SK-N-SH treated with all-trans-retinoic acid at 6 μM for 48 hours (cell line): ENCODE data around the gene AP5Z1.

Source experiments
- ATAC-seq: fragments of 200-7000 bp; cut with Tn5 transposase; 3 replicates; pipeline ENCODE4 v1.9.1; 2020; ENCODE audit warnings: mild to moderate bottlenecking, moderate library complexity
- ARNTL ChIP-seq: fragments of 450-650 bp; formaldehyde crosslinking; IDR thresholded peaks from 2 replicates; pipeline ENCODE4 v1.5.0; 2020; ENCODE audit warnings: low read depth, mild to moderate bottlenecking, moderate library complexity, borderline replicate concordance
- BACH2 ChIP-seq: fragments of 250-450 bp; sonication (Bioruptor Pico); IDR thresholded peaks from 2 replicates; pipeline ENCODE4 v1.9.0; 2021; ENCODE audit warnings: mild to moderate bottlenecking, borderline replicate concordance
- CREB5 ChIP-seq: fragments of 250-450 bp; sonication (Bioruptor Pico); IDR thresholded peaks from 2 replicates; pipeline ENCODE4 v1.5.1; 2020; ENCODE audit warnings: low read depth, mild to moderate bottlenecking, moderate library complexity
- CSDC2 ChIP-seq: fragments of 250-450 bp; sonication (Bioruptor Pico); IDR thresholded peaks from 2 replicates; pipeline ENCODE4 v1.5.0; 2020; ENCODE audit warnings: mild to moderate bottlenecking, moderate library complexity
- ESRRG ChIP-seq: fragments of 250-450 bp; sonication (Bioruptor Pico); IDR thresholded peaks from 2 replicates; pipeline ENCODE4 v1.6.1; 2021; ENCODE audit warnings: mild to moderate bottlenecking
- GLIS3 ChIP-seq: fragments of 250-450 bp; sonication (Bioruptor Pico); IDR thresholded peaks from 2 replicates; pipeline ENCODE4 v1.5.0; 2020; ENCODE audit warnings: mild to moderate bottlenecking, moderate library complexity
- ISL1 ChIP-seq: fragments of 250-450 bp; sonication (Bioruptor Pico); IDR thresholded peaks from 2 replicates; pipeline ENCODE4 v2.1.2; 2022; ENCODE audit warnings: mild to moderate bottlenecking, moderate library complexity
- OSR1 ChIP-seq: fragments of 250-450 bp; sonication (Bioruptor Pico); IDR thresholded peaks from 2 replicates; pipeline ENCODE4 v1.8.0; 2022; ENCODE audit warnings: moderate library complexity, mild to moderate bottlenecking, inconsistent platforms
- RARB ChIP-seq: fragments of 250-450 bp; sonication (Bioruptor Pico); IDR thresholded peaks from 2 replicates; pipeline ENCODE4 v1.8.0; 2021; ENCODE audit warnings: mild to moderate bottlenecking, moderate library complexity
- SNAI2 ChIP-seq: fragments of 250-450 bp; sonication (Bioruptor Pico); IDR thresholded peaks from 2 replicates; pipeline ENCODE4 v1.5.0; 2020; ENCODE audit warnings: mild to moderate bottlenecking, moderate library complexity
- TCF4 ChIP-seq: fragments of 250-450 bp; sonication (Bioruptor Pico); IDR thresholded peaks from 2 replicates; pipeline ENCODE4 v1.8.0; 2021; ENCODE audit warnings: mild to moderate bottlenecking, moderate library complexity, borderline replicate concordance
- TOX ChIP-seq: fragments of 250-450 bp; sonication (Bioruptor Pico); IDR thresholded peaks from 2 replicates; pipeline ENCODE4 v1.8.0; 2021; ENCODE audit warnings: mild to moderate bottlenecking, moderate library complexity, borderline replicate concordance
- TSHZ2 ChIP-seq: fragments of 250-450 bp; sonication (Bioruptor Pico); IDR thresholded peaks from 2 replicates; pipeline ENCODE4 v1.5.0; 2020; ENCODE audit warnings: mild to moderate bottlenecking, moderate library complexity
- ZC3H10 ChIP-seq: fragments of 250-450 bp; sonication (Bioruptor Pico); IDR thresholded peaks from 2 replicates; pipeline ENCODE4 v1.5.1; 2021; ENCODE audit warnings: mild to moderate bottlenecking, moderate library complexity
- ZFP3 ChIP-seq: fragments of 250-450 bp; sonication (Bioruptor Pico); IDR thresholded peaks from 2 replicates; pipeline ENCODE4 v1.5.0; 2020; ENCODE audit warnings: mild to moderate bottlenecking, moderate library complexity
- ZFP30 ChIP-seq: fragments of 450-650 bp; formaldehyde crosslinking; IDR thresholded peaks from 2 replicates; pipeline ENCODE4 v1.5.0; 2022; ENCODE audit warnings: mild to moderate bottlenecking, moderate library complexity
- ZNF70 ChIP-seq: fragments of 450-650 bp; formaldehyde crosslinking; IDR thresholded peaks from 2 replicates; pipeline ENCODE4 v1.5.0; 2020; ENCODE audit warnings: mild to moderate bottlenecking, moderate library complexity
- ZNF8 ChIP-seq: fragments of 450-650 bp; formaldehyde crosslinking; IDR thresholded peaks from 2 replicates; pipeline ENCODE4 v1.5.0; 2020; ENCODE audit warnings: mild to moderate bottlenecking, moderate library complexity
- TF ChIP-seq, protein P1 (sequence below): fragments of 250-450 bp; sonication (Bioruptor Pico); IDR thresholded peaks from 2 replicates; pipeline ENCODE4 v1.8.0; 2020; ENCODE audit warnings: mild to moderate bottlenecking, moderate library complexity, borderline replicate concordance
- TF ChIP-seq, protein P2 (sequence below): fragments of 250-450 bp; sonication (Bioruptor Pico); IDR thresholded peaks from 2 replicates; pipeline ENCODE4 v1.5.1; 2021; ENCODE audit warnings: mild to moderate bottlenecking, moderate library complexity
- TF ChIP-seq, protein P3 (sequence below): fragments of 250-450 bp; sonication (Bioruptor Pico); IDR thresholded peaks from 2 replicates; pipeline ENCODE4 v1.8.0; 2021; ENCODE audit warnings: low read depth, mild to moderate bottlenecking, moderate library complexity, borderline replicate concordance

The AP5Z1 gene

GRCh38 chr7:4759211-4759610, 16.2 kb upstream of the AP5Z1 start:
- ATAC-seq: no peak
- TF ChIP-seq ESRRG (CRISPR knock-in tag) (no peak), ZFP3 (CRISPR knock-in tag) (no peak), GLIS3 (CRISPR knock-in tag) (no peak), OSR1 (CRISPR knock-in tag) (no peak), SNAI2 (CRISPR knock-in tag) (no peak), ZNF8 (no peak), ZC3H10 (no peak), TCF4 (CRISPR knock-in tag) (no peak), TOX (CRISPR knock-in tag) (no peak), ZNF70 (CRISPR knock-in tag) (no peak), RARB (no peak), BACH2 (CRISPR knock-in tag) (no peak), ZFP30 (CRISPR knock-in tag) (no peak), CSDC2 (CRISPR knock-in tag) (no peak), ISL1 (CRISPR knock-in tag) (no peak), CREB5 (CRISPR knock-in tag) (no peak), TSHZ2 (CRISPR knock-in tag) (no peak)
- TF ChIP-seq, protein P1, sequence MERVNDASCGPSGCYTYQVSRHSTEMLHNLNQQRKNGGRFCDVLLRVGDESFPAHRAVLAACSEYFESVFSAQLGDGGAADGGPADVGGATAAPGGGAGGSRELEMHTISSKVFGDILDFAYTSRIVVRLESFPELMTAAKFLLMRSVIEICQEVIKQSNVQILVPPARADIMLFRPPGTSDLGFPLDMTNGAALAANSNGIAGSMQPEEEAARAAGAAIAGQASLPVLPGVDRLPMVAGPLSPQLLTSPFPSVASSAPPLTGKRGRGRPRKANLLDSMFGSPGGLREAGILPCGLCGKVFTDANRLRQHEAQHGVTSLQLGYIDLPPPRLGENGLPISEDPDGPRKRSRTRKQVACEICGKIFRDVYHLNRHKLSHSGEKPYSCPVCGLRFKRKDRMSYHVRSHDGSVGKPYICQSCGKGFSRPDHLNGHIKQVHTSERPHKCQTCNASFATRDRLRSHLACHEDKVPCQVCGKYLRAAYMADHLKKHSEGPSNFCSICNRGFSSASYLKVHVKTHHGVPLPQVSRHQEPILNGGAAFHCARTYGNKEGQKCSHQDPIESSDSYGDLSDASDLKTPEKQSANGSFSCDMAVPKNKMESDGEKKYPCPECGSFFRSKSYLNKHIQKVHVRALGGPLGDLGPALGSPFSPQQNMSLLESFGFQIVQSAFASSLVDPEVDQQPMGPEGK: no peak
- TF ChIP-seq, protein P2, sequence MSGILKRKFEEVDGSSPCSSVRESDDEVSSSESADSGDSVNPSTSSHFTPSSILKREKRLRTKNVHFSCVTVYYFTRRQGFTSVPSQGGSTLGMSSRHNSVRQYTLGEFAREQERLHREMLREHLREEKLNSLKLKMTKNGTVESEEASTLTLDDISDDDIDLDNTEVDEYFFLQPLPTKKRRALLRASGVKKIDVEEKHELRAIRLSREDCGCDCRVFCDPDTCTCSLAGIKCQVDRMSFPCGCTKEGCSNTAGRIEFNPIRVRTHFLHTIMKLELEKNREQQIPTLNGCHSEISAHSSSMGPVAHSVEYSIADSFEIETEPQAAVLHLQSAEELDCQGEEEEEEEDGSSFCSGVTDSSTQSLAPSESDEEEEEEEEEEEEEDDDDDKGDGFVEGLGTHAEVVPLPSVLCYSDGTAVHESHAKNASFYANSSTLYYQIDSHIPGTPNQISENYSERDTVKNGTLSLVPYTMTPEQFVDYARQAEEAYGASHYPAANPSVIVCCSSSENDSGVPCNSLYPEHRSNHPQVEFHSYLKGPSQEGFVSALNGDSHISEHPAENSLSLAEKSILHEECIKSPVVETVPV: no peak
- TF ChIP-seq, all 23 proteins: peak for 0

DNA sequence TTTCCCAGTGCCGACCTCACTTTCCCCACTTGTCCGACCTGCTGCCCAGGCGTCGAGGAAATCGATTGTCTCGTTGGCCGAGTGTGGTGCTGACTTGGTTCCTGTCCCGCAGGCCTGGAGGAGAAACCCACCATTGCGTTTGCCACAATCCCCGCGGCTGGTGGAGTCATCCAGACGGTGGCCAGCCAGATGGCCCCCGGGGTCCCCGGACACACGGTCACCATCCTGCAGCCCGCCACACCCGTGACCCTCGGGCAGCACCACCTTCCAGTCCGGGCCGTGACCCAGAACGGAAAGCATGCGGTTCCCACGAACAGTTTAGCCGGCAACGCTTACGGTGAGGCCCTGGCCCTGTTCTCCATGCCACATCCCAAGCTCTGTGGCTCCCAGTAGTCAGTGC, 14.5 kb upstream of the AP5Z1 start:
- ATAC-seq: no peak
- TF ChIP-seq ARNTL (no peak), RARB (no peak), BACH2 (CRISPR knock-in tag) (no peak), TSHZ2 (CRISPR knock-in tag) (no peak), TOX (CRISPR knock-in tag) (no peak), OSR1 (CRISPR knock-in tag) (no peak), SNAI2 (CRISPR knock-in tag) (no peak)
- TF ChIP-seq, protein P3, sequence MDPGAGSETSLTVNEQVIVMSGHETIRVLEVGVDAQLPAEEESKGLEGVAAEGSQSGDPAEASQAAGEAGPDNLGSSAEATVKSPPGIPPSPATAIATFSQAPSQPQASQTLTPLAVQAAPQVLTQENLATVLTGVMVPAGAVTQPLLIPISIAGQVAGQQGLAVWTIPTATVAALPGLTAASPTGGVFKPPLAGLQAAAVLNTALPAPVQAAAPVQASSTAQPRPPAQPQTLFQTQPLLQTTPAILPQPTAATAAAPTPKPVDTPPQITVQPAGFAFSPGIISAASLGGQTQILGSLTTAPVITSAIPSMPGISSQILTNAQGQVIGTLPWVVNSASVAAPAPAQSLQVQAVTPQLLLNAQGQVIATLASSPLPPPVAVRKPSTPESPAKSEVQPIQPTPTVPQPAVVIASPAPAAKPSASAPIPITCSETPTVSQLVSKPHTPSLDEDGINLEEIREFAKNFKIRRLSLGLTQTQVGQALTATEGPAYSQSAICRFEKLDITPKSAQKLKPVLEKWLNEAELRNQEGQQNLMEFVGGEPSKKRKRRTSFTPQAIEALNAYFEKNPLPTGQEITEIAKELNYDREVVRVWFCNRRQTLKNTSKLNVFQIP (CRISPR knock-in tag): no peak
